Pancreas (tissue), 10 donors: ENCODE data around the gene VPS54. TPM values are rescaled to one million over a fixed set of nuclear protein-coding genes. Genes with fewer than 3 reads are reported as not detected.

Source experiments
- ATAC-seq, 4 donors: fragments of 200-7000 bp; cut with Tn5 transposase; one replicate each; pipeline versions ENCODE4 v1.8.0 to v1.9.1; 2020; ENCODE audit warnings: mild to moderate bottlenecking in 4 of 4, moderate library complexity in 4 of 4
- DNase-seq, 6 donors: peaks; one replicate each; pipeline ENCODE4 v3.0.0-alpha.2; 2020
- FAIRE-seq: peaks from 2 replicates; lab custom pipeline; 2012; peaks lifted over from hg19 to GRCh38; lab: Jason Lieb, UNC
- H3K27ac ChIP-seq, 4 donors: fragments of 200-600 bp; sonication (generic); 1 replicate in 3 of 4; 2 replicates in 1 of 4; pipeline versions ENCODE4 v1.5.0 to v1.8.0; 2020
- H3K27me3 ChIP-seq, 4 donors: fragments of 200-600 bp; one replicate each; pipeline ENCODE4 v1.8.0; 2021
- H3K36me3 ChIP-seq, 3 donors: fragments of 200-600 bp; sonication (generic) in 1 of 3; one replicate each; pipeline versions ENCODE4 v1.5.0 to v1.8.0; 2020 to 2021
- H3K4me1 ChIP-seq, 3 donors: fragments of 200-600 bp; one replicate each; pipeline ENCODE4 v1.8.0; 2021
- H3K4me3 ChIP-seq, 4 donors: fragments of 200-600 bp; sonication (generic) in 2 of 4; one replicate each; pipeline versions ENCODE4 v1.5.0 to v1.8.0; 2020 to 2021
- H3K9me3 ChIP-seq, 4 donors: fragments of 200-600 bp; one replicate each; pipeline ENCODE4 v1.8.0; 2021
- CTCF ChIP-seq, 4 donors: fragments of 200-600 bp; sonication (generic) in 3 of 4; IDR thresholded peaks; one replicate each; pipeline versions ENCODE4 v1.5.0 to v1.8.0; 2021; ENCODE audit warnings: antibody characterized with exemption in 4 of 4
- WGBS, 2 donors: extraction: QIAGEN DNeasy Blood & Tissue Kit; methylation state at CpG; one replicate each; pipeline ENCODE4 v1.1.7; 2013; 5-methylcytosine and 5-hydroxymethylcytosine counted together
- intact Hi-C, 3 donors: fragments of 100-400 bp; cut with DNase I; formaldehyde crosslinking; loops; one replicate each; pipeline versions ENCODE4 v1.11.1 to v1.14.2; 2022
- polyA plus RNA-seq, 2 donors: library from polyadenylated mRNA; stranded (reverse); fragments of 200-250 nt; gene quantifications; one replicate each; pipeline ENCODE4 v1.2.3, GENCODE V29; 2013
- total RNA-seq, 6 donors: library from RNA; stranded (reverse); fragmentation: NEBNext Ultra II Directional in 4 of 6; extraction: Animal tissue kit (Norgen Biotek cat#: 25700) in 4 of 6; gene quantifications; one replicate each; pipeline versions ENCODE4 v1.2.1 to v1.2.4, GENCODE V29; 2021 to 2023
- donor health status: healthy with polysubstance abuse.
- donor health status: DM: no; HTN: no; CAD: no; lungs with moderate emphysema.
- donor health status: DM: no; HTN: no; CAD: no.
- donor health status: control.
- donor health status: control.
- donor health status: Bipolar disorder and iron deficiency.
- donor health status: DM: yes; HTN: yes; CAD: no.
- donor health status: DM: no; HTN: no; CAD: no.
- donor health status: DM: no; HTN: no; CAD: no.
- donor health status: DM: yes; HTN: yes; CAD: no.

Gene VPS54, protein sequence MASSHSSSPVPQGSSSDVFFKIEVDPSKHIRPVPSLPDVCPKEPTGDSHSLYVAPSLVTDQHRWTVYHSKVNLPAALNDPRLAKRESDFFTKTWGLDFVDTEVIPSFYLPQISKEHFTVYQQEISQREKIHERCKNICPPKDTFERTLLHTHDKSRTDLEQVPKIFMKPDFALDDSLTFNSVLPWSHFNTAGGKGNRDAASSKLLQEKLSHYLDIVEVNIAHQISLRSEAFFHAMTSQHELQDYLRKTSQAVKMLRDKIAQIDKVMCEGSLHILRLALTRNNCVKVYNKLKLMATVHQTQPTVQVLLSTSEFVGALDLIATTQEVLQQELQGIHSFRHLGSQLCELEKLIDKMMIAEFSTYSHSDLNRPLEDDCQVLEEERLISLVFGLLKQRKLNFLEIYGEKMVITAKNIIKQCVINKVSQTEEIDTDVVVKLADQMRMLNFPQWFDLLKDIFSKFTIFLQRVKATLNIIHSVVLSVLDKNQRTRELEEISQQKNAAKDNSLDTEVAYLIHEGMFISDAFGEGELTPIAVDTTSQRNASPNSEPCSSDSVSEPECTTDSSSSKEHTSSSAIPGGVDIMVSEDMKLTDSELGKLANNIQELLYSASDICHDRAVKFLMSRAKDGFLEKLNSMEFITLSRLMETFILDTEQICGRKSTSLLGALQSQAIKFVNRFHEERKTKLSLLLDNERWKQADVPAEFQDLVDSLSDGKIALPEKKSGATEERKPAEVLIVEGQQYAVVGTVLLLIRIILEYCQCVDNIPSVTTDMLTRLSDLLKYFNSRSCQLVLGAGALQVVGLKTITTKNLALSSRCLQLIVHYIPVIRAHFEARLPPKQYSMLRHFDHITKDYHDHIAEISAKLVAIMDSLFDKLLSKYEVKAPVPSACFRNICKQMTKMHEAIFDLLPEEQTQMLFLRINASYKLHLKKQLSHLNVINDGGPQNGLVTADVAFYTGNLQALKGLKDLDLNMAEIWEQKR
- total RNA-seq (10 to 100 TPM; 11.1 to 18.1 (median 13.0) TPM), polyA plus RNA-seq (10 to 100 TPM in 1 of 2 donors, 1 to 10 TPM in 1; 7.9 to 17.8 TPM)

GRCh38 chr2:64019083-64019974 lies at the start of gene VPS54:
Gene VPS54 (minus strand): TSS chr2:64019428. CDS start chr2:63983999, 35,429 bp downstream.
- H3K36me3 ChIP-seq = no peaks in the 10 kb centered on the region
- H3K27ac ChIP-seq = peak within 1 kb of the TSS; percentile 89 to 98 (median 96)
- DNase-seq (peak; percentile 66 to 89 (median 72)), ATAC-seq (peak; percentile 85 to 90 (median 88)), FAIRE-seq (no peak)
- 1 to 2% methylated on average over 56 to 77 of the region's 77 CpGs for WGBS, 2 donors
- no peaks in the 10 kb centered on the region for H3K27me3 ChIP-seq
- intact Hi-C loops = no loop called here
- H3K4me1 ChIP-seq = peaks cover 5 to 26% (median 9%) of the 10 kb centered on the region in 3 donors
- TF ChIP-seq CTCF (IDR thresholded peaks at IDR 0.05) = no peak
- H3K4me3 ChIP-seq = peak within 1 kb of the TSS; percentile 38 to 71 (median 66)
- H3K9me3 ChIP-seq = no peaks in the 10 kb centered on the region

DNA sequence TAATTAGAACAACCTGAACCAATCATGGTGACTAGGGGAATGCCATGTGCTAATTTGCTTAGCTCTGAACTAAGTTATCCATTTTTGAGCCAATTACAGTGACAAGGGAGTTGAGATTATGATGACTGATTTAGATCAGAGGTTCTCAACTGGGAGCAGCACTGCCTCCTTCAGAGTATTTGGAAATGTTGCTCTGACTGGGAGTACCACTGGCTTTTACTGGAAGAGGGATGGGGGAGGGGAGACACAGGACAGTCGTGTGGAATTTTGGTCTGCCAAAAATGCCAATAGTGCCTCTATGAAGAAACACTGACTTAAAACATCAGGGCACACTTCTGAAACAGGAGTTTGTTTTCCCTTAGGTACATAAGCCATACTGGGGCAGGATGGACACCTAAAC lies 48.1 kb upstream of the VPS54 start:
- H3K4me1 ChIP-seq = peaks cover 8 to 14% (median 13%) of the 10 kb centered on the region in 3 donors
- WGBS, 2 donors = 33 to 52% methylated on average over 1 of the region's 1 CpG
- no peaks in the 10 kb centered on the region for H3K9me3 ChIP-seq
- ATAC-seq = no peak
- H3K27me3 ChIP-seq = no peaks in the 10 kb centered on the region
- no peak for FAIRE-seq
- H3K27ac ChIP-seq = no peak overlapping the region
- no peaks in the 10 kb centered on the region for H3K36me3 ChIP-seq
- TF ChIP-seq CTCF (IDR thresholded peaks at IDR 0.05) = no peak
- no peak for DNase-seq
- H3K4me3 ChIP-seq = no peak overlapping the region
- intact Hi-C loops = no loop called here

DNA sequence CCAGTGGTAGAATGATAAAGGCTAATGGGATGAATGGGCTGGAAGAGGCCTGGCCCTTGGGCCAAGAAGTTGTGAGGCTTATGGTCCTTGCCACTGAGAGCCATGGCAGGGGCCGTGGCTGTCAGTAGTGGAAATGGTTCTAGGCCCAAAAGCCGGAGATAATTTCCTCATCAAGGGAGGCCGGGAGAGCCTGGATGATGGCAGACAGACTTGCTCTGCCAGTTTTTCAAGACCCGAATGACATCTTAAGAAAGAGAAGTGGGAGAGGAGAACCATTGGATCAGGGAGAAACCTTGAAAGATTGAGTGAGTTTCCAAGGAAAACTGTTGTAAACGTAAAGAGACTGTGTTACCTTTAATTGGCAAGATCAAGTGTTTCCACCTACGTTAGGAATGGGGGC lies 46.3 kb upstream of the VPS54 start:
- H3K4me1 ChIP-seq = peaks cover 8 to 15% (median 14%) of the 10 kb centered on the region in 3 donors
- no peaks in the 10 kb centered on the region for H3K9me3 ChIP-seq
- ATAC-seq (no peak), FAIRE-seq (no peak), DNase-seq (no peak)
- no peak overlapping the region for H3K4me3 ChIP-seq
- WGBS, 2 donors = 50 to 51% methylated on average over 6 of the region's 6 CpGs
- H3K36me3 ChIP-seq = no peaks in the 10 kb centered on the region
- H3K27me3 ChIP-seq = no peaks in the 10 kb centered on the region
- no peak for TF ChIP-seq CTCF (IDR thresholded peaks at IDR 0.05)
- H3K27ac ChIP-seq = no peak overlapping the region
- intact Hi-C loops = no loop called here

DNA sequence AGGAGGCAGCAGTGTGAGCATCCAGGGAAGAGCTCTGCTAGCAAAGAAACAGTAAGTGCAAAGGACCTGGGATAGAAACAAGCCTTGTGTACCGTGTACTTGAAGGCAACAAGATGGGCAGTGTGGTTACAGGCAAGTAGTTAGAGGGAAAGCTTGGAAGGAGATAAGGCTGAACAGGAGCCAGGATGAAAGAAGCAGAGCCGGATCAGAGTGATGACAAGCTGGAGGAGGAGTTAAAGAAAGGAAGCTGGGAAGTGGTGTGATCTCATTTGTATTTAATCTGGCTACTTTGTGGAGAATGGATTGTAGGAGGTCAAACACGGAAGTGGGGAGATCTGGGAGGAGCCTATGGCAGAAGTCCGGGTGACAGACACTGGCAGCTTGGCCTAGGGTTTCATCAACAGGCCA lies 44.7 kb upstream of the VPS54 start:
- FAIRE-seq = no peak
- no peak for TF ChIP-seq CTCF (IDR thresholded peaks at IDR 0.05)
- H3K27ac ChIP-seq = peak overlapping the region; percentile 25 to 84 (median 56)

More for the DNA sequence above, 44.7 kb upstream of the VPS54 start:
- 28 to 38% methylated on average over 4 of the region's 4 CpGs for WGBS, 2 donors
- no peak overlapping the region for H3K4me3 ChIP-seq
- ATAC-seq (peak; percentile 78 to 88 (median 84)), DNase-seq (peak in 4 of 6 donors; percentile 41 to 62 (median 53))
- intact Hi-C loops = no loop called here
- H3K9me3 ChIP-seq = no peaks in the 10 kb centered on the region
- peaks cover 8 to 15% (median 14%) of the 10 kb centered on the region in 3 donors for H3K4me1 ChIP-seq
- no peaks in the 10 kb centered on the region for H3K36me3 ChIP-seq
- no peaks in the 10 kb centered on the region for H3K27me3 ChIP-seq
